Peyer's patch (tissue), 4 donors: ENCODE data around the gene S100A3.

Source experiments
- CTCF ChIP-seq, 6 experiments: fragments of 450-650 bp in 4 of 6; fragments of 200-600 bp in 2 of 6; sonication (generic) in 1 of 6; IDR thresholded peaks; one replicate each; pipeline ENCODE4 v1.5.1; 2017 to 2019; ENCODE audit warnings: antibody characterized with exemption in 6 of 6, mild to moderate bottlenecking in 3 of 6, moderate library complexity in 1 of 6
- POLR2A ChIP-seq, 2 donors: fragments of 450-650 bp; IDR thresholded peaks; one replicate each; pipeline ENCODE4 v1.5.1; 2017; ENCODE audit warnings: antibody characterized with exemption in 2 of 2, mild to moderate bottlenecking in 2 of 2, moderate library complexity in 2 of 2

GRCh38 chr1:153577624-153578051, 28.6 kb upstream of the S100A3 start:
- no peak for TF ChIP-seq CTCF (IDR thresholded peaks at IDR 0.05)
- TF ChIP-seq POLR2A (IDR thresholded peaks at IDR 0.05), result no peak
